Activated effector memory CD4-positive, alpha-beta T cell treated with anti-CD3 and anti-CD28 coated beads, Interleukin-2, amount 50 U/mL, for 16 hours (primary cell): ENCODE data around the gene ATG4C.
"Not testable (repeated sequence)": the region's sequence is repeated elsewhere in the genome, so short reads cannot be mapped to it uniquely, and the experiment has no call there.

ENCODE experiments used
- DNase-seq: peaks from one replicate; pipeline ENCODE4 v3.0.0-alpha.2; 2020

The ATG4C gene

GRCh38 chr1:62774971-62775595, 8.8 kb upstream of the ATG4C start:
- DNase-seq: no peak

- DNase-seq: no peak
These were observed 5.7 kb upstream of the ATG4C start for GRCh38 chr1:62778208-62778607.

DNA sequence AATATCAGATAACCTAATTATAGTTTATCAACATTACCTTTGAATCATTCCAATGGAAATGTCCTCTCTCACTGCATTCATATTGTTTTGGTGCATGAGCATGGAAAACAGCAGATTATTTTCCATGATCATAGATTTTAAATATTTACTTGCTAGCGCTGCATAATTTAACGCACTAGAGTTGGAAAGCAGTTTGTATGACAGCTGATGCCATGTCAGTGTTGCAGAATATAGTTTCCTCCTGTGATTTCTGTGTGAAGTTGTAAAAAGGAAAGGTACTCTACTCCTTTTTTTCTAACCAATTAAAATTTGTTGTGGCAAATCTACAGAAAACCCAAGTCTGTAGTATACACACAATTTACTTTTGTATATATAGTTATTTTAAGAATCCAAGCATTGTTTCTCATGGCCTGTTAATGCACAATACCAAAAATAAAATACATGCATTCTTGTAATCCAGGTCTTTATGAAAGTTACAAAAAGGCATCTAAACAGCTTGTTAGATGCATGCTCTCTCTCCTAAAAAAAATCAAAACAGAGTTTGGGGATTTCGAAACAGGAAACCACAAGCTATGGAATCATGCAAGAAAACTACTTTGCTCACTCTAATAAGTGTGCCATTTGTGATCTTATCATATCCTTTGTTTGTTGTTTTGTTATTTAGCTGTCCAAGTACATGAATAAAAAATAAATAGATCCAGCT, 1.9 kb upstream of the ATG4C start:
- no peak for DNase-seq

DNA sequence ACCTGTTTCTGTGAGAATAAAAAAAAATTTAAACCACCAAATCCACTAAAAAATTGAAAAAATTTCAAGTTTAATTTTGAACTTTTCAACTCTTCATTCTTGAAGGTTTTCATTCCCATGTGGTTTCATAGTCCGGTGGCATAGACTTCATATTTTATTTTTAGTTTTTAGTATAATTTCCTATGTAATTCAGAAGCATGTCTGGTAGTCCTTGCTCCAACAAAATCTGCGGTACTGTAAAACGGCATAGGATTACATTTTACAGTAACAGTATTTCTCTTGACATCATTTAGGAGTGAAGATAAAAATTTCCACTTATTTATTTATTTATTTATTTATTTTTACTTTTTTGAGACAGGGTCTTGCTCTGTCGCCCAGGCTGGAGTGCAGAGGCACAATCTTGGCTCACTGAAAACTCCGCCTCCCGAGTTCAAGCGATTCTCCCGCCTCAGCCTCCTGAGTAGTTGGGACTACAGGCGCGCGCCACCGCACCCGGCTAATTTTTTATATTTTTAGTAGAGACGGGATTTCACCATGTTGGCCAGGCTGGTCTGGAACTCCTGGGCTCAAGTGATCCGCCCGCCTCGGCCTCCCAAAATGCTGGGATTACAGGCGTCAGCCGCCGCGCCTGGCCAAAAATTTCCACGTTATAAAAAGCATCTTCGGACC, 1.3 kb upstream of the ATG4C start:
- DNase-seq: not testable (repeated sequence)

DNA sequence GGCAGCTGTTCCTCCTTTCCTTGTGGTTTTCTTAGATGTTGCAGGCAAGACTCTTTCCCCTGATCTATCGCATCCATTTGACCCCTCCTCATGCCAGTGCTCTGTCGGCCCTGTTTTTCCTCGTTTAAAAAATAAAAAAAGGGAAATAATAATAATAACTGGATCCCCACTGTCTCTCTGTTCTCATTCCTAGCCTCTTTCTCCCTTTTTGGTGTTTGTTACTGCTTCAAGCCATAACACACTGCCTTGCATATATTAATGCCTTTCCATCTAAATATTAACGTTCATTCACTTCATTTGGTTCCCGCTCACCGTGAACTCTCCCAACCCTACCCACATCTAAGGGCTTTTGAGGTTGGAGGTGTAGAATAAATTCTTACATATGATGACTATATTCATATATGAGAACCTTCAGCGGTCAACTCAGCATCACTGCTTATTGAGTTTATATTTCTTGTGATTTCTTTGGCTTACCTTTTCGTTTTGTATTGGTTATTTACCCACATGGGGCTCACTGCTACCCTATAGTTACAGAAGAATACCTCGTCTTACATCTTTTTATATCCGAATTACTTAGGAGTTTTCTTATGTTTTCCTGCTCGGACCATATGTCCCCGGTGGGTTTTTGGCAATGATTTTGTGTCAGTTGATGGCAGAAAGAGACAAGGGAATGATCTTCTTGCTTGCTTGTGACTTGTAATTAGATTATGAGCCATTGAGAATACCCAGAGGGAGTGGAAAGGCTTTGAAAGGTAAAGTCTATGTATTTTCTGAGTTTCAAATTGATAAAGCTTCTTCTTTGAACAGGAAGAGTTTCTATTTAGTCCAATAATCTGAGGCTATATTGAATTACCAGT, 805 bp downstream of the ATG4C start:
- DNase-seq: no peak

DNA sequence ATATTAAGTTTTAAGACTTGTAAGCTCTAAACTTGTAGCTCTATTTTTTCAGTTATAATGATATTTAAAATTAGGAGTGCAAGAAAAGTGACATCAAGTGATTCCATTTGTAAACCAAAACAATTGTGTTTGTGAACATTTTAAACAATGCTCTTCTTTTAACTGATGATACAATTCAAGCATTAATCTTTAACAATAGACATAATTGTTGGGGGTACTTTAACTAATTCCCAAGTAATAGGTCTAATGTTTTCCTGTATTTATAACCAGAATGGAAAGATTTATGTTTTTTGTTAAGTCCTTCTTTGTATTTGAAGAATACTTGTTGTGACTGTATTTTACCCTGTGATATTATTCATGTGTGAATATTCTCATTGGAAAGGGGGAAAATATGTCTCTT, 6.8 kb downstream of the ATG4C start:
- no peak for DNase-seq

- DNase-seq: no peak
These were observed 10.1 kb downstream of the ATG4C start for GRCh38 chr1:62794053-62794452.

DNA sequence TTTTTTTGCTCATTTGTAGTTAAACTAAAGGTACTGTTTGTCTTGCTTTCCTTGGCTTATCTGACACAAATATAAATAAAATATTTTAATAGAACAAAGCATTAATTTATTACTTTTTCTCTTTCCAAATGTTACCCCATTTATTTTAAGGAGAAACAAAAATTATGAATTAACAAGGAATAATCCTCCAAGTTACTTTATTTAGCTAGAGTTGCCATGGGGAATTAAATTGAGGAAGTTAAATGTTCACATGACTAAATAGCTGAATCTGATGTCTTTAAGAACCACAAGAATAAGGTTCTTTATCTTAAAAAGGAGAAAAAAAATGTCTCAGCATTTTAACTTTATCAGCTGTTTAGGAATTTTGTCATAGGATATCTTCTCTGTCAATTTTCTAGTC, 12.3 kb downstream of the ATG4C start:
- DNase-seq: no peak

DNA sequence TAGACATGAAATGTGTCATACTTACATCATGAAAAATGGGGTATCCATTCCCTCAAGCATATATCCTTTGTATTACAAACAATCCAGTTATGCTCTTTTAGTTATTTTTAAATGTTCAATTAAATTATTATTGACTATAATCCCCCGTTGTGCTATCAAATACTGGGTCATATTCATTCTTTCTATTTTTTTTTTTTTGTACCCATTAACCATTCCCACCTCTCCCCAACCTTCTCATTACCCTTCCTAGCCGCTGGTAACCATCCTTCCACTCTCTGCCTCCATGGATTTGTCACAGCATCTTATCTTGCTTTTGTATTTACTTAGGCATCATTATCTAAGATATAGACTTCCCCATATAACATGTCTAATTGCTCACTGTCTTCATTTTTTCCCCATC, 15.8 kb downstream of the ATG4C start:
- no peak for DNase-seq

DNA sequence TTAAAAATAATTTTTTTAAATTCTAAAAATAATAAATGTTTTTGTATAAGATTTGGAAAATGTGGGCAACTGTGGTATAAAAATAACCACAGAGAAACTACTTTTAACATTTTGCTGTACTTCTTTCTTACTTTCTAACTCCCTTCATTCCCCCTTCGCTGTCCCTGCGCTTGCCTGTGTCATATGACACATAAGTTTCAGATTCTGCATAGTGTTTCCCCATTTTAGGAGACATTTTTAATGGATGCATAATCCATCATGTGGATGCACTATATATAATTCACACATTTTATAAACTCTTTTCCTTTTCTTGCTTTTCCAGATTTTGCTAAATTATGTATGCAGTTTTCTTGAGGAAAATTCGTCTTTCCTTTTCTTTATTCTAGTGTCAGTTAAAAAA, 16.3 kb downstream of the ATG4C start:
- DNase-seq: no peak

DNA sequence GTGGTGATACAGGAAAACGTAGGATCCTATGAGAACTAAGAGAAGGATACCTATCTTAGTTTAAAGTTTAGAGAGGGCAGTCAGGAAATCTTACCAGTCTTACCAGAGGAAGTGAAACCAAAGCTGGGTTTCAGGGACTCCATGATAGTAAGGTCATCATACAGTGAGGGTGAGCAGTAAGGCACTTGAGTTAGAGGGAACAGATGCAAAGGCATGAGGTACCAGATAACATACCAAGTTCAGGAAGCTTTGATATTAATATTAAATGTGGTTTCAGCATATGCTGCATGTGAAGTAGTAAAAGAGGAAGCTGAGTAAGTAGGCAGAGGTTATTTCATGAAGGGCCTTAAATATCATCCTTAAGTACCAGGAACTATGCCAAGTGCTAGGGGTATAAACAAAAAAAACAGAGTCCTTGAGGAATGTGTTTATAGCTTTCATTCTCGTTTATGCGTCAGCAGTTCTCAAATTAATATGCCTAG, 16.9 kb downstream of the ATG4C start:
- DNase-seq: no peak

DNA sequence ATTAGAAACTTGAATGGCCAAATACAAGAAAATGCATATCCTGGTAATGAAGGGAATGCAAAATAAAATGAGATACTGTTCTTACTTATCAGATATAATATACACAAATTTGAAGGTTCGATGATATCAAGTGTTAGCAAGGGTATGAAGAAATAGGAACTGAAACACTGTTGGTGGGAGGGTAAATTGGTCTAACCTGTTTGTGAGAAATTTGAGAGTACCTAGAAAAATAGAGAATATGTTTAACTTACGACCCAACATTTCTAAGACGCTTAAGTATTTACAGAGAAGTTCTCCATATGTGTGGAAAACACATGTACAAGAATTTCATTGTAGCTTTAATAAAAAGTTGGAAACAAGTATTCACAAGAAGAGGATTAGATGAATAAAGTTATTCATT, 25.9 kb downstream of the ATG4C start:
- no peak for DNase-seq

- no peak for DNase-seq
These were observed 26.7 kb downstream of the ATG4C start for GRCh38 chr1:62810420-62811274.

- DNase-seq: no peak
These were observed 39.6 kb downstream of the ATG4C start for GRCh38 chr1:62823556-62823955.

GRCh38 chr1:62826901-62827300, 43.0 kb downstream of the ATG4C start:
- no peak for DNase-seq

GRCh38 chr1:62827786-62828185, 43.9 kb downstream of the ATG4C start:
- not testable (repeated sequence) for DNase-seq

GRCh38 chr1:62832276-62832675, 48.3 kb downstream of the ATG4C start:
- DNase-seq: no peak

DNA sequence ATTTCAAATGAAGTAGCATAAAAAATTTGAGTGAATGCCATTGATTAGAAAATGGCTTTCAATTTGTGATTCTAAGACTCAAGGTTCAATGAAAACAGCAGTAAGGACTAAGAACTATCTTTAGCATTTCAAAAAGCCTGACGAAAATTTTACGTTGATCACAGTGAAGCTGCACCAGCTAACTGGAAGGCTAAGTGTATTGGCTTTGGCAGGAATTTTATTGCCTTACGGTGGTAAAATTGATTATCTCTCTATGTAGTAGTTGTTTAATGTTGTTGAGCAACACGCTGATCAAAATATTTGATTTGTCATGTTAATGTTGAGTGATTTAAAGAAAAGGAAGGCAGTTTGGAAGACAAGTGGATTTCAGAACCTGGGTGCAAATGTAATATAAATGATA, 49.6 kb downstream of the ATG4C start:
- DNase-seq: no peak

GRCh38 chr1:62834400-62834961, 50.5 kb downstream of the ATG4C start:
- DNase-seq: no peak

DNA sequence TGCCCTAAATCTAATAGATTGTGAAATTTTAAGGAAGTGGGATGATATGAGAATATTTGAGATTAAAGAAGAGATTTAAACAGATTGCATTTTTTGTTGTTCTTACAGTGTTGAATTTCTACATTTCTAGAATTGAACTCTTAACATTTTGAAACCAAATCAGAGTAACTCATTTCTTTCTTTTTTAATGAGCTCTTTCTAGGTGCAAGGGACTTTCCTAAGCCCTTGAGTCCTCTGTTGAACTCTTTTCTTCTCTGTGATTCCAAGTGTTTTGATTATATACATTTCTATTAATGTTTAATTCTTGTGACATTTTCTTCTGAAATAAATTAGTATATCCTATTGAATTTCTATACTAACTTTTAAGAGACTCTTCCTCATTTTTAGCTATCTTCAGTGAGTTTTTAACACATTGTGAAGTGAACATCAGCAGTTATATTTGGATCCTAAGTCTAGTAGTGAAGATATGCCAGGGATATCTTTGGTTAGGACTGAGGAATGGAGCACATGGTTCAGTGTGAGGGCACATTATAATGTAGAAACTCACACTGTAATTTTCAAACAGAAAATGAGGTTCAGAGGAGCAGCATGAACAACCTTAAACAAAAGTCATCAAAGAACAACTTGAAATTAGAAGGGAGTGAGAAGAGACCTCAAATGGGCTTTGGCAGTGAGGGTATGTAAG, 53.1 kb downstream of the ATG4C start:
- DNase-seq: no peak

- DNase-seq: no peak
These were observed 56.6 kb downstream of the ATG4C start for GRCh38 chr1:62840555-62840954.
